ENCODE measurements around the gene PRKCA.

DNA sequence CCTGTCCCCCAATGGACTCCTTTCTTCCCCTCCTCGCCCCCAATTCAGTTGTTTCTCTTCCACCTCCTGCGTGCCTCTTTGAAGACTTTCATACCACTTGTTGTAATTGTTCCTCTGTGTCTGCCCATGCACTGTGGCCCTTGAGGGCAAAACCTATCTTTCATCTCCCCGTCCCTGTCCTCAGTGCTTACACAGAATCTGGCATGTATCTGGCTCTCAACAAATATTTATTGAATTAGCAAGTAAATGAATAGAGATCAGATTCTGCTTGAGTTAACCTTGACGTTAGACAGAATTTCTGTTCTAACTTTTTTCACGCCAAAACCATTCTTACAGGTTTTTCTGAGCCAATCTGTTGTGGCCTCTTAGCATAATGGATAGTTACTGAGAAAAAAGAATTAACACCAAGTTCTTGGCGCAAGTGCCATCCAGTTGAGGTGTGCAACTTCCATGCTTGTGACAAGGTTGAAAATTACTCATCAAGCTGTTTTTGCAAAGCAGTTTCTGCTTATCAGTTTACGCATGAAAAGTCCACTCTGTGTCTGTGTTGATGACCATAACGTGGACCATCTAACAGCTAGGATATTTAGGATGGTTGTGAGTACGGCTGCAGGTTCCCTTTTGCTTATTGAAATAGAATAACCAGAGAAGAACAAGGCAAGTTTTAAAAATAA, 215.1 kb downstream of the PRKCA start:
- TF ChIP-seq, protein P1, sequence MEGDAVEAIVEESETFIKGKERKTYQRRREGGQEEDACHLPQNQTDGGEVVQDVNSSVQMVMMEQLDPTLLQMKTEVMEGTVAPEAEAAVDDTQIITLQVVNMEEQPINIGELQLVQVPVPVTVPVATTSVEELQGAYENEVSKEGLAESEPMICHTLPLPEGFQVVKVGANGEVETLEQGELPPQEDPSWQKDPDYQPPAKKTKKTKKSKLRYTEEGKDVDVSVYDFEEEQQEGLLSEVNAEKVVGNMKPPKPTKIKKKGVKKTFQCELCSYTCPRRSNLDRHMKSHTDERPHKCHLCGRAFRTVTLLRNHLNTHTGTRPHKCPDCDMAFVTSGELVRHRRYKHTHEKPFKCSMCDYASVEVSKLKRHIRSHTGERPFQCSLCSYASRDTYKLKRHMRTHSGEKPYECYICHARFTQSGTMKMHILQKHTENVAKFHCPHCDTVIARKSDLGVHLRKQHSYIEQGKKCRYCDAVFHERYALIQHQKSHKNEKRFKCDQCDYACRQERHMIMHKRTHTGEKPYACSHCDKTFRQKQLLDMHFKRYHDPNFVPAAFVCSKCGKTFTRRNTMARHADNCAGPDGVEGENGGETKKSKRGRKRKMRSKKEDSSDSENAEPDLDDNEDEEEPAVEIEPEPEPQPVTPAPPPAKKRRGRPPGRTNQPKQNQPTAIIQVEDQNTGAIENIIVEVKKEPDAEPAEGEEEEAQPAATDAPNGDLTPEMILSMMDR (IDR thresholded peaks at IDR 0.05) = no peak
- TF ChIP-seq POLR2A (IDR thresholded peaks at IDR 0.05) = no peak
- no peak for TF ChIP-seq POLR2AphosphoS5 (IDR thresholded peaks at IDR 0.05)
